ENCODE data around the gene SCTR. TPM values are rescaled to one million over a fixed set of nuclear protein-coding genes. Genes with fewer than 3 reads are reported as not detected.

The SCTR gene
- total and polyA plus RNA-seq, 2 of the 13 experiments (the other 11 are each of a cell fraction or from before 2014, with no cell fraction given) = not detected

DNA sequence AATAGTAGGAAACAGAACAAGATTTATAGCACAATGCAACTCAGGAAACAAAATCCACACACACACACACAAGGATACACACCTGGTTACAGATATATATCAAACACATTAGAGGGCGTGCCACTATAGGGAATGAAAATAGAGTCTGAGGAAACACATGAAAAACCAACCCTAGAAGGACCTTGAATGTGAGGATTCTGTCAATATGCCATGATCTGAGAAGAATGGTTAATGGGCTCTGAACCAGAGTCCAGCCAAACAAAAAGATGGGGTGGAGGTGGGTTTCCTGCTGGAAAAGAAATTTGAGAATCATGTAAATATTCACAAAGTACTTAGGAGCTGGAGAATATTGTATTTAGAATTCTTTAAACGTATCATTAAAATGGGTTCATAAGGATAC is 100.5 kb downstream of the SCTR start (continued):
- TF ChIP-seq FIP1L1 (IDR thresholded peaks at IDR 0.05; ENCODE audit: borderline replicate concordance, insufficient read depth, low read depth, low read length) = no peak
- TF ChIP-seq HOXA7 (CRISPR knock-in tag; IDR thresholded peaks at IDR 0.05) = no peak
- no peak for TF ChIP-seq KLF12 (CRISPR knock-in tag; IDR thresholded peaks at IDR 0.05; ENCODE audit: borderline replicate concordance)
- peak; percentile 85 for TF ChIP-seq FOXA3 (CRISPR knock-in tag; IDR thresholded peaks at IDR 0.05)
- TF ChIP-seq, protein P1, sequence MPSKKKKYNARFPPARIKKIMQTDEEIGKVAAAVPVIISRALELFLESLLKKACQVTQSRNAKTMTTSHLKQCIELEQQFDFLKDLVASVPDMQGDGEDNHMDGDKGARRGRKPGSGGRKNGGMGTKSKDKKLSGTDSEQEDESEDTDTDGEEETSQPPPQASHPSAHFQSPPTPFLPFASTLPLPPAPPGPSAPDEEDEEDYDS (CRISPR knock-in tag; IDR thresholded peaks at IDR 0.05) = peak; percentile 16; the same call in 1 of the 2 replicates
- no peak for TF ChIP-seq SETDB1 (CRISPR knock-in tag; IDR thresholded peaks at IDR 0.05; ENCODE audit: borderline replicate concordance)
- TF ChIP-seq ZNF451 (CRISPR knock-in tag; IDR thresholded peaks at IDR 0.05) = 0 out of 2 replicates have a peak, but pooled peaks have one; percentile 15
- TF ChIP-seq ELF1 (CRISPR knock-in tag; IDR thresholded peaks at IDR 0.05) = no peak
- no peak for TF ChIP-seq MIER2 (CRISPR knock-in tag; IDR thresholded peaks at IDR 0.05)
- TF ChIP-seq GATAD2A (CRISPR knock-in tag; IDR thresholded peaks at IDR 0.05) = peak; percentile 67
- TF ChIP-seq XBP1 (CRISPR knock-in tag; IDR thresholded peaks at IDR 0.05) = no peak
- TF ChIP-seq ZNF510 (CRISPR knock-in tag; IDR thresholded peaks at IDR 0.05; ENCODE audit: low read depth) = no peak
- no peak for TF ChIP-seq JUNB (CRISPR knock-in tag; IDR thresholded peaks at IDR 0.05; ENCODE audit: borderline replicate concordance)
- no peak for TF ChIP-seq ZNF44 (CRISPR knock-in tag; IDR thresholded peaks at IDR 0.05)
- TF ChIP-seq, protein P2, sequence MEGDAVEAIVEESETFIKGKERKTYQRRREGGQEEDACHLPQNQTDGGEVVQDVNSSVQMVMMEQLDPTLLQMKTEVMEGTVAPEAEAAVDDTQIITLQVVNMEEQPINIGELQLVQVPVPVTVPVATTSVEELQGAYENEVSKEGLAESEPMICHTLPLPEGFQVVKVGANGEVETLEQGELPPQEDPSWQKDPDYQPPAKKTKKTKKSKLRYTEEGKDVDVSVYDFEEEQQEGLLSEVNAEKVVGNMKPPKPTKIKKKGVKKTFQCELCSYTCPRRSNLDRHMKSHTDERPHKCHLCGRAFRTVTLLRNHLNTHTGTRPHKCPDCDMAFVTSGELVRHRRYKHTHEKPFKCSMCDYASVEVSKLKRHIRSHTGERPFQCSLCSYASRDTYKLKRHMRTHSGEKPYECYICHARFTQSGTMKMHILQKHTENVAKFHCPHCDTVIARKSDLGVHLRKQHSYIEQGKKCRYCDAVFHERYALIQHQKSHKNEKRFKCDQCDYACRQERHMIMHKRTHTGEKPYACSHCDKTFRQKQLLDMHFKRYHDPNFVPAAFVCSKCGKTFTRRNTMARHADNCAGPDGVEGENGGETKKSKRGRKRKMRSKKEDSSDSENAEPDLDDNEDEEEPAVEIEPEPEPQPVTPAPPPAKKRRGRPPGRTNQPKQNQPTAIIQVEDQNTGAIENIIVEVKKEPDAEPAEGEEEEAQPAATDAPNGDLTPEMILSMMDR (CRISPR knock-in tag; IDR thresholded peaks at IDR 0.05) = peak; percentile 63
- TF ChIP-seq, protein P3, sequence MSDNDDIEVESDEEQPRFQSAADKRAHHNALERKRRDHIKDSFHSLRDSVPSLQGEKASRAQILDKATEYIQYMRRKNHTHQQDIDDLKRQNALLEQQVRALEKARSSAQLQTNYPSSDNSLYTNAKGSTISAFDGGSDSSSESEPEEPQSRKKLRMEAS (IDR thresholded peaks at IDR 0.05) = no peak
- TF ChIP-seq, protein P4, sequence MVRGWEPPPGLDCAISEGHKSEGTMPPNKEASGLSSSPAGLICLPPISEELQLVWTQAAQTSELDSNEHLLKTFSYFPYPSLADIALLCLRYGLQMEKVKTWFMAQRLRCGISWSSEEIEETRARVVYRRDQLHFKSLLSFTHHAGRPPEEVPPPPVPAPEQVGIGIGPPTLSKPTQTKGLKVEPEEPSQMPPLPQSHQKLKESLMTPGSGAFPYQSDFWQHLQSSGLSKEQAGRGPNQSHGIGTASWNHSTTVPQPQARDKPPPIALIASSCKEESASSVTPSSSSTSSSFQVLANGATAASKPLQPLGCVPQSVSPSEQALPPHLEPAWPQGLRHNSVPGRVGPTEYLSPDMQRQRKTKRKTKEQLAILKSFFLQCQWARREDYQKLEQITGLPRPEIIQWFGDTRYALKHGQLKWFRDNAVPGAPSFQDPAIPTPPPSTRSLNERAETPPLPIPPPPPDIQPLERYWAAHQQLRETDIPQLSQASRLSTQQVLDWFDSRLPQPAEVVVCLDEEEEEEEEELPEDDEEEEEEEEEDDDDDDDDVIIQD (CRISPR knock-in tag; IDR thresholded peaks at IDR 0.05; ENCODE audit: low read depth) = 0 out of 2 replicates have a peak, but pooled peaks have one; percentile 52
- TF ChIP-seq, protein P5, sequence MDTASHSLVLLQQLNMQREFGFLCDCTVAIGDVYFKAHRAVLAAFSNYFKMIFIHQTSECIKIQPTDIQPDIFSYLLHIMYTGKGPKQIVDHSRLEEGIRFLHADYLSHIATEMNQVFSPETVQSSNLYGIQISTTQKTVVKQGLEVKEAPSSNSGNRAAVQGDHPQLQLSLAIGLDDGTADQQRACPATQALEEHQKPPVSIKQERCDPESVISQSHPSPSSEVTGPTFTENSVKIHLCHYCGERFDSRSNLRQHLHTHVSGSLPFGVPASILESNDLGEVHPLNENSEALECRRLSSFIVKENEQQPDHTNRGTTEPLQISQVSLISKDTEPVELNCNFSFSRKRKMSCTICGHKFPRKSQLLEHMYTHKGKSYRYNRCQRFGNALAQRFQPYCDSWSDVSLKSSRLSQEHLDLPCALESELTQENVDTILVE (CRISPR knock-in tag; IDR thresholded peaks at IDR 0.05) = 0 out of 2 replicates have a peak, but pooled peaks have one; percentile 53
- TF ChIP-seq, protein P6, sequence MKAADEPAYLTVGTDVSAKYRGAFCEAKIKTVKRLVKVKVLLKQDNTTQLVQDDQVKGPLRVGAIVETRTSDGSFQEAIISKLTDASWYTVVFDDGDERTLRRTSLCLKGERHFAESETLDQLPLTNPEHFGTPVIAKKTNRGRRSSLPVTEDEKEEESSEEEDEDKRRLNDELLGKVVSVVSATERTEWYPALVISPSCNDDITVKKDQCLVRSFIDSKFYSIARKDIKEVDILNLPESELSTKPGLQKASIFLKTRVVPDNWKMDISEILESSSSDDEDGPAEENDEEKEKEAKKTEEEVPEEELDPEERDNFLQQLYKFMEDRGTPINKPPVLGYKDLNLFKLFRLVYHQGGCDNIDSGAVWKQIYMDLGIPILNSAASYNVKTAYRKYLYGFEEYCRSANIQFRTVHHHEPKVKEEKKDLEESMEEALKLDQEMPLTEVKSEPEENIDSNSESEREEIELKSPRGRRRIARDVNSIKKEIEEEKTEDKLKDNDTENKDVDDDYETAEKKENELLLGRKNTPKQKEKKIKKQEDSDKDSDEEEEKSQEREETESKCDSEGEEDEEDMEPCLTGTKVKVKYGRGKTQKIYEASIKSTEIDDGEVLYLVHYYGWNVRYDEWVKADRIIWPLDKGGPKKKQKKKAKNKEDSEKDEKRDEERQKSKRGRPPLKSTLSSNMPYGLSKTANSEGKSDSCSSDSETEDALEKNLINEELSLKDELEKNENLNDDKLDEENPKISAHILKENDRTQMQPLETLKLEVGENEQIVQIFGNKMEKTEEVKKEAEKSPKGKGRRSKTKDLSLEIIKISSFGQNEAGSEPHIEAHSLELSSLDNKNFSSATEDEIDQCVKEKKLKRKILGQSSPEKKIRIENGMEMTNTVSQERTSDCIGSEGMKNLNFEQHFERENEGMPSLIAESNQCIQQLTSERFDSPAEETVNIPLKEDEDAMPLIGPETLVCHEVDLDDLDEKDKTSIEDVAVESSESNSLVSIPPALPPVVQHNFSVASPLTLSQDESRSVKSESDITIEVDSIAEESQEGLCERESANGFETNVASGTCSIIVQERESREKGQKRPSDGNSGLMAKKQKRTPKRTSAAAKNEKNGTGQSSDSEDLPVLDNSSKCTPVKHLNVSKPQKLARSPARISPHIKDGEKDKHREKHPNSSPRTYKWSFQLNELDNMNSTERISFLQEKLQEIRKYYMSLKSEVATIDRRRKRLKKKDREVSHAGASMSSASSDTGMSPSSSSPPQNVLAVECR (CRISPR knock-in tag; IDR thresholded peaks at IDR 0.05; ENCODE audit: borderline replicate concordance) = no peak
